H9 (cell line): ENCODE measurements around the gene RNF212. TPM values are rescaled to one million over a fixed set of nuclear protein-coding genes. Genes with fewer than 3 reads are reported as not detected.

Source experiments
- DNase-seq: peaks from one replicate; pipeline ENCODE4 v3.0.0-alpha.2; 2017
- H2AFZ ChIP-seq: one replicate; pipeline ENCODE4 v1.6.1; 2013; ENCODE audit warnings: mild to moderate bottlenecking, low read length, control low read depth, moderate library complexity
- H2AK5ac ChIP-seq: 2 replicates; pipeline ENCODE4 v1.6.1; 2013; ENCODE audit warnings: low read length, control low read depth, mixed read lengths; ENCODE audit not compliant: insufficient read length
- H2BK120ac ChIP-seq: one replicate; pipeline ENCODE4 v1.6.1; 2013; ENCODE audit warnings: low read depth, mild to moderate bottlenecking, low read length, control low read depth, inconsistent platforms; ENCODE audit not compliant: poor library complexity, severe bottlenecking
- H2BK12ac ChIP-seq: 2 replicates; pipeline ENCODE4 v1.6.1; 2013; ENCODE audit warnings: low read length, control low read depth, mixed read lengths, low read depth; ENCODE audit not compliant: insufficient read length
- H2BK15ac ChIP-seq: 2 replicates; pipeline ENCODE4 v1.6.1; 2013; ENCODE audit warnings: low read depth, low read length, control low read depth
- H2BK20ac ChIP-seq: one replicate; pipeline ENCODE4 v1.6.1; 2013; ENCODE audit warnings: low read depth, mild to moderate bottlenecking, low read length, control low read depth, inconsistent platforms; ENCODE audit not compliant: poor library complexity, severe bottlenecking
- H2BK5ac ChIP-seq: 2 replicates; pipeline ENCODE4 v1.6.1; 2013; ENCODE audit warnings: low read length, control low read depth, mixed read lengths; ENCODE audit not compliant: insufficient read length
- H3K14ac ChIP-seq: 2 replicates; pipeline ENCODE4 v1.6.1; 2013; ENCODE audit warnings: low read length, control low read depth; ENCODE audit not compliant: insufficient read depth
- H3K18ac ChIP-seq: 2 replicates; pipeline ENCODE4 v1.6.1; 2013; ENCODE audit warnings: low read depth, mild to moderate bottlenecking, mixed read lengths, low read length, control low read depth; ENCODE audit not compliant: insufficient read length
- H3K23ac ChIP-seq: 2 replicates; pipeline ENCODE4 v1.6.1; 2013; ENCODE audit warnings: low read length, control low read depth, mixed read lengths, low read depth; ENCODE audit not compliant: insufficient read length
- H3K23me2 ChIP-seq: 2 replicates; pipeline ENCODE4 v1.6.1; 2013; ENCODE audit warnings: low read depth, mild to moderate bottlenecking, mixed read lengths, low read length, control low read depth; ENCODE audit not compliant: insufficient read length, poor library complexity, severe bottlenecking
- H3K27ac ChIP-seq: 2 replicates; pipeline ENCODE4 v1.5.1; 2013; ENCODE audit warnings: low read length, control low read depth, mixed read lengths, low read depth; ENCODE audit not compliant: insufficient read length
- H3K27me3 ChIP-seq: 2 replicates; pipeline ENCODE4 v1.6.1; 2013; ENCODE audit warnings: low read length, control low read depth, inconsistent platforms; ENCODE audit not compliant: insufficient read depth
- H3K4ac ChIP-seq: 2 replicates; pipeline ENCODE4 v1.6.1; 2013; ENCODE audit warnings: low read depth, mild to moderate bottlenecking, control low read depth, inconsistent platforms, low read length, moderate library complexity
- H3K4me1 ChIP-seq: 2 replicates; pipeline ENCODE4 v1.6.1; 2013; ENCODE audit warnings: low read length, control low read depth, inconsistent platforms; ENCODE audit not compliant: insufficient read depth
- H3K4me2 ChIP-seq: 2 replicates; pipeline ENCODE4 v1.6.1; 2013; ENCODE audit warnings: low read length, control low read depth, mixed read lengths; ENCODE audit not compliant: insufficient read length, insufficient read depth
- H3K56ac ChIP-seq: 2 replicates; pipeline ENCODE4 v1.6.1; 2013; ENCODE audit warnings: low read depth, mild to moderate bottlenecking, mixed read lengths, low read length, control low read depth; ENCODE audit not compliant: insufficient read length
- H3K79me1 ChIP-seq: 2 replicates; pipeline ENCODE4 v1.6.1; 2013; ENCODE audit warnings: low read depth, mild to moderate bottlenecking, moderate library complexity, low read length, control low read depth, inconsistent platforms; ENCODE audit not compliant: insufficient read depth, poor library complexity, severe bottlenecking
- H3K79me2 ChIP-seq: 2 replicates; pipeline ENCODE4 v1.6.1; 2013; ENCODE audit warnings: low read length, control low read depth, inconsistent platforms; ENCODE audit not compliant: insufficient read depth
- H3K9ac ChIP-seq: 2 replicates; pipeline ENCODE4 v1.6.1; 2013; ENCODE audit warnings: low read length, control low read depth, mixed read lengths; ENCODE audit not compliant: insufficient read length; ENCODE audit errors: extremely low read depth
- H3K9me3 ChIP-seq: one replicate; pipeline ENCODE4 v1.6.1; 2013; ENCODE audit warnings: low read depth, low read length, inconsistent platforms; ENCODE audit not compliant: control insufficient read depth
- H3T11ph ChIP-seq: one replicate; pipeline ENCODE4 v1.6.1; 2013; ENCODE audit warnings: mild to moderate bottlenecking, low read length, control low read depth, inconsistent platforms
- H4K20me1 ChIP-seq: one replicate; pipeline ENCODE4 v1.6.1; 2013; ENCODE audit not compliant: control insufficient read depth, insufficient read length, insufficient read depth
- H4K5ac ChIP-seq: 2 replicates; pipeline ENCODE4 v1.6.1; 2013; ENCODE audit warnings: low read depth, mild to moderate bottlenecking, mixed read lengths, low read length, control low read depth; ENCODE audit not compliant: insufficient read length
- H4K8ac ChIP-seq: replicated peaks from 2 replicates; pipeline ENCODE4 v1.6.1; 2013; ENCODE audit warnings: low read length, control low read depth, mixed read lengths, low read depth; ENCODE audit not compliant: insufficient read length
- H4K91ac ChIP-seq: 2 replicates; pipeline ENCODE4 v1.6.1; 2013; ENCODE audit warnings: low read depth, mild to moderate bottlenecking, moderate library complexity, mixed read lengths, low read length, control low read depth; ENCODE audit not compliant: insufficient read length
- H3K27ac Mint-ChIP-seq, 3 experiments: 2 replicates in 2 of 3; 3 replicates in 1 of 3; pipeline ENCODE4 v1.8.0; 2020 to 2021; ENCODE audit warnings: mixed read lengths in 3 of 3, mild to moderate bottlenecking in 1 of 3, moderate library complexity in 1 of 3
- H3K27me3 Mint-ChIP-seq: 2 replicates; pipeline ENCODE4 v1.8.0; 2021; ENCODE audit warnings: low read depth, mild to moderate bottlenecking, moderate library complexity, mixed read lengths
- H3K36me3 Mint-ChIP-seq, 3 experiments: 2 replicates in 2 of 3; 3 replicates in 1 of 3; pipeline ENCODE4 v1.8.0; 2020 to 2021; ENCODE audit warnings: low read depth in 3 of 3, mixed read lengths in 3 of 3; ENCODE audit not compliant: insufficient read depth in 1 of 3
- H3K4me1 Mint-ChIP-seq, 2 experiments: 2 replicates each; pipeline ENCODE4 v1.8.0; 2020; ENCODE audit warnings: mixed read lengths in 2 of 2
- H3K4me3 Mint-ChIP-seq, 2 experiments: 2 replicates in 1 of 2; 3 replicates in 1 of 2; pipeline ENCODE4 v1.8.0; 2020 to 2021; ENCODE audit warnings: mild to moderate bottlenecking in 2 of 2, mixed read lengths in 2 of 2, moderate library complexity in 1 of 2
- H3K9me3 Mint-ChIP-seq, 2 experiments: 2 replicates in 1 of 2; 3 replicates in 1 of 2; pipeline ENCODE4 v1.8.0; 2020; ENCODE audit warnings: mild to moderate bottlenecking in 2 of 2, mixed read lengths in 2 of 2, moderate library complexity in 1 of 2
- WGBS: extraction: QIAGEN DNeasy Blood & Tissue Kit; methylation state at CpG from one replicate; pipeline ENCODE4 v1.1.7; 2013; ENCODE audit warnings: missing lambda C conversion rate, low lambda C conversion rate, mixed read lengths; ENCODE audit not compliant: insufficient read length; ENCODE audit errors: extremely low coverage; 5-methylcytosine and 5-hydroxymethylcytosine counted together
- total RNA-seq: library from RNA; stranded (reverse); gene quantifications from 2 replicates; pipeline ENCODE4 v1.2.1, GENCODE V29; 2021
- TF ChIP-seq, protein P1 (sequence below): fragments of 200-600 bp; sonication (generic); conservative IDR thresholded peaks from 3 replicates; pipeline ENCODE4 v1.8.0; 2021; ENCODE audit warnings: antibody characterized with exemption, mild to moderate bottlenecking

RNF212 gene
- total RNA-seq, 1 experiment from 2014 or later: 3.0 TPM

DNA sequence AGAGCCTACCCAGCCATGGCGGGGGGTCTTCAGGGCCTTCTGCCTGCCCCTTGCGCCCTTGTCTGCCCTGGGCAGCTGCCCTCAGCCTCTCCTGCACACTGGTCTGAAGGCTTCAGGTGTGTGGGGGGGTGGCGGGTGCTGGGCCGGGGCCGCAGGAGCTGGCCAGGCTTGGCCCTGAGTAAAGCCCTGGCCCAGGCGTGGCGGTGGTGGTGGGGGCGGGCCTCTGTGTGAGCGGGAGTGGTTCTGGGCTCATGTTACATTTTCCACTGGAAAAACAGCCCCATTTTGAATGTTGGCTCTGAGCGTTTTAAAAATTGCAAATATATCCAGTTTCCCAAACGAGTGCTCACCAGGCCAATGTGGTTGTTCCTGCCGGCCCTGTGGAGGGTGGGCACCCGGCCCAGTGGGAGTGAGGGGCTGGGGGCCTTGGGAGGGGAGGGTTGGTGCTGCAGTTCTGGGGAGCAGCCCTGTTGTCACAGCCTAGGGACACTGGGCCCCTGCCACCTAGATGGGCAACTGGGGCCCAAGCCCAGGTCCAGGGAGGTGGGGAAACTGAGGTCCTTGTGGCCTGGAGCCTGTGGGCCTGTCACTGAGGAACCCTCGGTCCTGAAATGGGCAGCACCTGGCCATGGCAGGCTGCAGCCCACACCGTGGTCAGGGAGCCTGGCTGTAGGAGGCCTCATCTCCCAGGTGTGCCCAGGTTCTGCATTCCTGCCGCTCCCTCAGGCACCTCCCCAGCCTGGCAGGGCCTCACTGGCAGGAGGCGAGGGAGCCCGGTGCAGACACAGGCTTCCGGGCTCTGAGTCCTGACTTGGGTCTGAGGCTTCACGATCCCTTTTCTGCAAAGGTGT lies 73.6 kb downstream of the RNF212 start:
- Histone ChIP-seq H2BK15ac (no peak overlapping the region), H3K14ac (no peak overlapping the region), H2AFZ (no peak overlapping the region), H3K79me1 (no peaks in the 10 kb centered on the region), H3K79me2 (no peaks in the 10 kb centered on the region), H3K27me3 (no peaks in the 10 kb centered on the region; the same call in 1 of the 2 replicates), H4K5ac (no peak overlapping the region), H3K9me3 (no peaks in the 10 kb centered on the region), H3K9ac (no peak overlapping the region), H3T11ph (no peak overlapping the region), H3K4me1 (no peaks in the 10 kb centered on the region; the same call in 1 of the 2 replicates), H2BK12ac (no peak overlapping the region), H4K8ac (no peak overlapping the region), H2BK20ac (no peak overlapping the region), H2AK5ac (no peak overlapping the region), H3K23me2 (peaks cover 4% of the 10 kb centered on the region), H3K18ac (no peak overlapping the region), H2BK5ac (no peak overlapping the region), H4K20me1 (no peaks in the 10 kb centered on the region), H2BK120ac (no peak overlapping the region), H3K23ac (no peak overlapping the region), H3K56ac (no peak overlapping the region), H3K4ac (no peak overlapping the region), H3K4me2 (no peak overlapping the region), H3K27ac (no peak overlapping the region), H4K91ac (no peak overlapping the region)
- peaks cover 8% of the 10 kb centered on the region for H3K27me3 Mint-ChIP-seq
- no peaks in the 10 kb centered on the region; a peak in 2 of 5 replicates for H3K9me3 Mint-ChIP-seq
- H3K36me3 Mint-ChIP-seq: no peaks in the 10 kb centered on the region
- no peak for DNase-seq
- H3K4me1 Mint-ChIP-seq: peaks cover 6 to 22% of the 10 kb centered on the region in 2 experiments
- WGBS: no CpG with 5 or more reads among the region's 20 CpGs
- H3K4me3 Mint-ChIP-seq: no peak overlapping the region
- H3K27ac Mint-ChIP-seq: no peak overlapping the region
- TF ChIP-seq, protein P1, sequence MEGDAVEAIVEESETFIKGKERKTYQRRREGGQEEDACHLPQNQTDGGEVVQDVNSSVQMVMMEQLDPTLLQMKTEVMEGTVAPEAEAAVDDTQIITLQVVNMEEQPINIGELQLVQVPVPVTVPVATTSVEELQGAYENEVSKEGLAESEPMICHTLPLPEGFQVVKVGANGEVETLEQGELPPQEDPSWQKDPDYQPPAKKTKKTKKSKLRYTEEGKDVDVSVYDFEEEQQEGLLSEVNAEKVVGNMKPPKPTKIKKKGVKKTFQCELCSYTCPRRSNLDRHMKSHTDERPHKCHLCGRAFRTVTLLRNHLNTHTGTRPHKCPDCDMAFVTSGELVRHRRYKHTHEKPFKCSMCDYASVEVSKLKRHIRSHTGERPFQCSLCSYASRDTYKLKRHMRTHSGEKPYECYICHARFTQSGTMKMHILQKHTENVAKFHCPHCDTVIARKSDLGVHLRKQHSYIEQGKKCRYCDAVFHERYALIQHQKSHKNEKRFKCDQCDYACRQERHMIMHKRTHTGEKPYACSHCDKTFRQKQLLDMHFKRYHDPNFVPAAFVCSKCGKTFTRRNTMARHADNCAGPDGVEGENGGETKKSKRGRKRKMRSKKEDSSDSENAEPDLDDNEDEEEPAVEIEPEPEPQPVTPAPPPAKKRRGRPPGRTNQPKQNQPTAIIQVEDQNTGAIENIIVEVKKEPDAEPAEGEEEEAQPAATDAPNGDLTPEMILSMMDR: no peak
